ENCODE results near the gene DAGLA. TPM values are rescaled to one million over a fixed set of nuclear protein-coding genes. Genes with fewer than 3 reads are reported as not detected.

The DAGLA gene
- total RNA-seq, 1 experiment from 2014 or later, result 4.5 TPM

DNA sequence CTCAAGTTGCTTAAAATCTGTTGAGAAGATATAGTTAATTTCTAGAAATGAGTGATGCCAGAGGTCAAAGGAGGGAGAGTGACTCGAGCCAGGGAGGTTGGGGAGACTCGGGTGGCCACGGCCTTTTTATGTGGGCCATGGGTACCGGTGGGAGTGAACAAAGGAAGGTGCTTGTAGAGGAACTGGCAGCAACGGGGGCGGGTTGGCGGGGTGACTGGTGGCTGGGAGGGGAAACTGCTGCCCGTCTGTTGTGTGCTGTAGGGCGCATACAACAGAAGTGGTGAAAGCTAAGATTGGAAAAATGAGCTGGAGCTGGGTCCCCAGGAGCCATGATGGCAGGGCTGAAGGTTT, 5.4 kb downstream of the DAGLA start:
- DNase-seq, result no peak

More for the DNA sequence above, 5.4 kb downstream of the DAGLA start:
- no peak overlapping the region for H2BK12ac ChIP-seq (ENCODE audit: insufficient read length, low read depth, low read length)
- no peaks in the 10 kb centered on the region; the same call in 1 of the 2 replicates for H3K4me1 ChIP-seq (ENCODE audit: insufficient read depth, low read length)
- H2AK5ac ChIP-seq (ENCODE audit: insufficient read length, low read length), result no peak overlapping the region
- no peak overlapping the region for H2BK5ac ChIP-seq (ENCODE audit: insufficient read length, low read length)
- no peak overlapping the region for H2BK15ac ChIP-seq (ENCODE audit: low read depth, low read length)
- H3K14ac ChIP-seq (ENCODE audit: insufficient read depth, low read length), result no peak overlapping the region
- H3K27ac ChIP-seq (ENCODE audit: insufficient read length, low read depth, low read length), result no peak overlapping the region
- no peaks in the 10 kb centered on the region for H3K23me2 ChIP-seq (ENCODE audit: insufficient read length, low read depth, low read length, poor library complexity, severe bottlenecking)
- H3K27me3 Mint-ChIP-seq (ENCODE audit: low read depth), result peaks cover 2% of the 10 kb centered on the region; the same call in 1 of the 2 replicates
- no peak overlapping the region for H3T11ph ChIP-seq (ENCODE audit: low read length)
- H3K4ac ChIP-seq (ENCODE audit: low read depth, low read length), result no peak overlapping the region
- H3K18ac ChIP-seq (ENCODE audit: insufficient read length, low read depth, low read length), result no peak overlapping the region
- no peak overlapping the region for H3K9ac ChIP-seq (ENCODE audit: extremely low read depth, insufficient read length, low read length)
- no peaks in the 10 kb centered on the region for H4K20me1 ChIP-seq (ENCODE audit: control insufficient read depth, insufficient read depth, insufficient read length)
- H3K79me2 ChIP-seq (ENCODE audit: insufficient read depth, low read length), result no peaks in the 10 kb centered on the region
- H2BK20ac ChIP-seq (ENCODE audit: low read depth, low read length, poor library complexity, severe bottlenecking), result no peak overlapping the region
- H3K9me3 Mint-ChIP-seq, result no peaks in the 10 kb centered on the region
- no peak overlapping the region for H4K8ac ChIP-seq (replicated peaks; ENCODE audit: insufficient read length, low read depth, low read length)
- no peaks in the 10 kb centered on the region; the same call in 1 of the 2 replicates for H3K27me3 ChIP-seq (ENCODE audit: insufficient read depth, low read length)
- peak overlapping the region in 1 of 3 experiments; percentile 83; a peak in 1 of 7 replicates for H3K27ac Mint-ChIP-seq
- no peak overlapping the region for H3K56ac ChIP-seq (ENCODE audit: insufficient read length, low read depth, low read length)
- peaks cover 6 to 13% of the 10 kb centered on the region in 2 experiments for H3K4me1 Mint-ChIP-seq
- WGBS (ENCODE audit: extremely low coverage, insufficient read length, low lambda C conversion rate), result no CpG with 5 or more reads among the region's 9 CpGs
- H3K4me2 ChIP-seq (ENCODE audit: insufficient read depth, insufficient read length, low read length), result no peak overlapping the region
- no peak overlapping the region for H4K5ac ChIP-seq (ENCODE audit: insufficient read length, low read depth, low read length)
- H3K9me3 ChIP-seq (ENCODE audit: control insufficient read depth, low read depth, low read length), result no peaks in the 10 kb centered on the region
- no peak overlapping the region for H2BK120ac ChIP-seq (ENCODE audit: low read depth, low read length, poor library complexity, severe bottlenecking)
- H2AFZ ChIP-seq (ENCODE audit: low read length), result no peak overlapping the region
- H3K23ac ChIP-seq (ENCODE audit: insufficient read length, low read depth, low read length), result no peak overlapping the region
- H3K36me3 Mint-ChIP-seq (ENCODE audit: insufficient read depth in 1 of 3, low read depth in 3 of 3), result peaks cover 0 to 1% (median 0%) of the 10 kb centered on the region in 3 experiments; a peak in 2 of 7 replicates
- TF ChIP-seq, protein P1, sequence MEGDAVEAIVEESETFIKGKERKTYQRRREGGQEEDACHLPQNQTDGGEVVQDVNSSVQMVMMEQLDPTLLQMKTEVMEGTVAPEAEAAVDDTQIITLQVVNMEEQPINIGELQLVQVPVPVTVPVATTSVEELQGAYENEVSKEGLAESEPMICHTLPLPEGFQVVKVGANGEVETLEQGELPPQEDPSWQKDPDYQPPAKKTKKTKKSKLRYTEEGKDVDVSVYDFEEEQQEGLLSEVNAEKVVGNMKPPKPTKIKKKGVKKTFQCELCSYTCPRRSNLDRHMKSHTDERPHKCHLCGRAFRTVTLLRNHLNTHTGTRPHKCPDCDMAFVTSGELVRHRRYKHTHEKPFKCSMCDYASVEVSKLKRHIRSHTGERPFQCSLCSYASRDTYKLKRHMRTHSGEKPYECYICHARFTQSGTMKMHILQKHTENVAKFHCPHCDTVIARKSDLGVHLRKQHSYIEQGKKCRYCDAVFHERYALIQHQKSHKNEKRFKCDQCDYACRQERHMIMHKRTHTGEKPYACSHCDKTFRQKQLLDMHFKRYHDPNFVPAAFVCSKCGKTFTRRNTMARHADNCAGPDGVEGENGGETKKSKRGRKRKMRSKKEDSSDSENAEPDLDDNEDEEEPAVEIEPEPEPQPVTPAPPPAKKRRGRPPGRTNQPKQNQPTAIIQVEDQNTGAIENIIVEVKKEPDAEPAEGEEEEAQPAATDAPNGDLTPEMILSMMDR (conservative IDR thresholded peaks at IDR 0.05), result no peak
- no peaks in the 10 kb centered on the region for H3K79me1 ChIP-seq (ENCODE audit: insufficient read depth, low read depth, low read length, poor library complexity, severe bottlenecking)
- H4K91ac ChIP-seq (ENCODE audit: insufficient read length, low read depth, low read length), result no peak overlapping the region
- no peak overlapping the region; a peak in 1 of 5 replicates for H3K4me3 Mint-ChIP-seq

All from H9 (cell line).